ENCODE data around the gene SLC30A2.

The SLC30A2 gene

DNA sequence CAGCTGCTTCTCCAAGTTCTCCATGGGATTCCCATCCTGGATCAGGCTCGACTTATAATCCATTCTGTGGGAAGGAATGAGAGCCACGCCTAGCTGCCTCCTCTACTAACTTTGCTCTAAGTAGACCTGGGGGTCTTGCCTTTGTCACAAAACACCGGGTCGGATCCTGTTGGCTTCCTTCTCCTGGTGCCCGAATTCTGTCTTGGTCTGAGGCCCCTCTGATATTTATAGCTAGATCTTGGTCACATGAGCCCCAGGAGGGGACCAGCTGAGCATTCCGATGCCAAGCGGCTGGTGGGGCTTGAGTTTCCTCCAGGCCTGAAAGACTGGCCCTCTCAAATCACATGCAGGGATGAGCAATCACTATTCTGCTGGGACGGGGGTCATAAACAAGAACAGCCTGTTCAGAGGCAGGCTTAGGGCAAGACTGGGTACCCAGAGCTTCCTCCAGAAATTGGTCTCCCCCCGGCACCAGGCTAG lies 21.6 kb upstream of the SLC30A2 start, which contains the start of gene TRIM63:
Gene TRIM63, minus strand, starts transcription at position 199 of the 480 bp plus-strand sequence. Its CDS starts 136 bp downstream, at position 63.
- no peak within 1 kb of the TSS for H3K27ac ChIP-seq
- TF ChIP-seq ZFX (IDR thresholded peaks at IDR 0.05; ENCODE audit: borderline replicate concordance): no peak

DNA sequence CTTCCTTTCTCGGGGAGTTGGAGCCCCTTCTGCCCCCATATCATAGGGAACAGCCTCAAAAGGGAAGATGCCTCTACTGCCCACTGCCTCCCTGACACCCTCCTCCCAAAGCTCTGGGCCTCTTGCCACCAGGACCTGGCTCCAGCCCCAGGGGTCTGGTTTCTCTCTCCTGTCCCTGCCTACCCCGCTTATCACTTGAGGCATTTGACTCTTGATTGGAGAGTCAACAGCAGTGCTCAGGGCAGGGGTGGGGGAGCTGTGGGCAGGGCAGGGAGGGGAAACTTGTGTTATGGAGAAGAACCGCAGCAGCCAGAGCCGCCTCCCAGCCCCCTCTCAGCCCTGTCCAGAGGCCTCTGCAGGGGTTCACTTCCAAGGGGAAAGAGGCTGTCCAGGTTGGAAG lies 20.9 kb upstream of the SLC30A2 start:
- TF ChIP-seq ZFX (IDR thresholded peaks at IDR 0.05; ENCODE audit: borderline replicate concordance): no peak
- TF ChIP-seq, protein P1, sequence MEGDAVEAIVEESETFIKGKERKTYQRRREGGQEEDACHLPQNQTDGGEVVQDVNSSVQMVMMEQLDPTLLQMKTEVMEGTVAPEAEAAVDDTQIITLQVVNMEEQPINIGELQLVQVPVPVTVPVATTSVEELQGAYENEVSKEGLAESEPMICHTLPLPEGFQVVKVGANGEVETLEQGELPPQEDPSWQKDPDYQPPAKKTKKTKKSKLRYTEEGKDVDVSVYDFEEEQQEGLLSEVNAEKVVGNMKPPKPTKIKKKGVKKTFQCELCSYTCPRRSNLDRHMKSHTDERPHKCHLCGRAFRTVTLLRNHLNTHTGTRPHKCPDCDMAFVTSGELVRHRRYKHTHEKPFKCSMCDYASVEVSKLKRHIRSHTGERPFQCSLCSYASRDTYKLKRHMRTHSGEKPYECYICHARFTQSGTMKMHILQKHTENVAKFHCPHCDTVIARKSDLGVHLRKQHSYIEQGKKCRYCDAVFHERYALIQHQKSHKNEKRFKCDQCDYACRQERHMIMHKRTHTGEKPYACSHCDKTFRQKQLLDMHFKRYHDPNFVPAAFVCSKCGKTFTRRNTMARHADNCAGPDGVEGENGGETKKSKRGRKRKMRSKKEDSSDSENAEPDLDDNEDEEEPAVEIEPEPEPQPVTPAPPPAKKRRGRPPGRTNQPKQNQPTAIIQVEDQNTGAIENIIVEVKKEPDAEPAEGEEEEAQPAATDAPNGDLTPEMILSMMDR (IDR thresholded peaks at IDR 0.05): no peak
- H3K27ac ChIP-seq: no peak overlapping the region

DNA sequence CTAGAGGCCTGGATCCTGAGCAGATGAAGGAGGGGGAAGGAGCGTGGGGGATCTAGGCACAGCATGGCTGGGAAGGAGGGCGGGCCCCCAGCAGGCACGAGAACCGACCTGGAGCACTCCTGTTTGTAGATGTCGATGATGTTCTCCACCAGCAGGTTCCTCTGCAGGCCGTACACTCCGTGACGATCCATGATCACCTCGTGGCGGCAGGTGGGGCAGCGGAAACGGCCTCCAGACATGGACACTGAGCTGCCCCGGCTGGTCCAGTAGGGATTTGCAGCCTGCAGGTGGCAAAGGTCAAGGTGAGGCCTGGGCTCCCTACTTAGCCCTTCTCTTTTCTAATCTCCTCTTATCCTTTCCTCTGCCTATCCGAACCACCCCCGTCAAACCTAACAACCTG lies 20.2 kb upstream of the SLC30A2 start:
- TF ChIP-seq, protein P1 (IDR thresholded peaks at IDR 0.05): no peak
- TF ChIP-seq ZFX (IDR thresholded peaks at IDR 0.05; ENCODE audit: borderline replicate concordance): no peak
- H3K27ac ChIP-seq: no peak overlapping the region

DNA sequence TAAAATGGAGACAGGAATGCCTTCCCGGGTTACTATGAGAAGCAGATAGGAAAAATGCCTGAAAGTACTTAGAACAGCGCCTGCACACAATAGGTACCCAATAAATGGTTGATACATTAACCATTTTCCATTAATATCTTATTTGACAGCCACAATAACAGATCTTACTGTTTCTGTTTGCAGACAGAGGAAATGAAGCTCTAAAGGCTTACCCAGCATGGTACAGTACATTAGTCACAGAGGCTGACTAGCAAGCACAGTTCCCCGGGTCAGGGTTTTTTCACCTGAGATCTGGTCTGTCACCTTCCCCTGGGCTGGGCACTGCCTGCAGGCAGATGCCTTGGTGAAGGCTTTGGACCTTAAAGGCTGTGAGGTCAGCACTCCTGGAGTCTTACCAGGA lies 18.6 kb upstream of the SLC30A2 start:
- H3K27ac ChIP-seq: no peak overlapping the region
- TF ChIP-seq, protein P1 (IDR thresholded peaks at IDR 0.05): no peak
- no peak for TF ChIP-seq ZFX (IDR thresholded peaks at IDR 0.05; ENCODE audit: borderline replicate concordance)

DNA sequence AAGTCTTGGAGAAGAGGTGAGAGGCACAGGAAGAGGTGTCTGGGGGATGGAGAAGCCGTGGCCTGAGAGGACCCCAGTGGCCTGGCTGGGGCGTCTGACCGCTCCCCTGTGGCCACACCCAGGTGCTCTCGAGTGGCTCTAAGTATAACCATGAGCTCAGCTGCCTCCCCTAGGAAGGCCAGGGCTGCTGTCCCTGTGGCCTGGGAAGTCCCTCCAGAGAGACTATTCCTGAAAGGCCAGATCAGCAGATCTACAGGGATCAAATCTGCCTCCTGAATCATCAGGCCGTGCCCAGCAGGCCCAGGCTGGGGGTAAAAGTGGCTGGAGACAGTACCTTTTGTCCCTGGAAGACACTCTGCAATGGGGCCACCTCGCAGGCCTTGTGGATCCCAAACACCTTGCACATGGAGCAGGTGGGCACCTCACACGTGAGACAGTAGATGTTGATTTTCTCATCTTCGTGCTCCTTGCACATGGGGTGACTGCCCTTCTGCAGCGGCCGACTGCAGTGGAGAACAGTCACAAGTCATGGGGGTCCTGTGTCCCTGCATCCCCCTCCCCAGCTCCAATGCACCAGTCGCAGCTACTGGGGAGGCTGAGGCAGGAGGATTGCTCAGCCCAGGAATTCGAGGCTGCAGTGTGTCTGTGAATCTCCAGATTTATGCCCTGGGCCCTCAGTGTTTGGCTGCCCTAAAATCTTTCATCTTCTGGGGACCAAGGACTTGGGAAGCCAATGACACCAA lies 15.1 kb upstream of the SLC30A2 start:
- TF ChIP-seq, protein P1 (IDR thresholded peaks at IDR 0.05): no peak
- no peak for TF ChIP-seq ZFX (IDR thresholded peaks at IDR 0.05; ENCODE audit: borderline replicate concordance)
- no peak overlapping the region for H3K27ac ChIP-seq

DNA sequence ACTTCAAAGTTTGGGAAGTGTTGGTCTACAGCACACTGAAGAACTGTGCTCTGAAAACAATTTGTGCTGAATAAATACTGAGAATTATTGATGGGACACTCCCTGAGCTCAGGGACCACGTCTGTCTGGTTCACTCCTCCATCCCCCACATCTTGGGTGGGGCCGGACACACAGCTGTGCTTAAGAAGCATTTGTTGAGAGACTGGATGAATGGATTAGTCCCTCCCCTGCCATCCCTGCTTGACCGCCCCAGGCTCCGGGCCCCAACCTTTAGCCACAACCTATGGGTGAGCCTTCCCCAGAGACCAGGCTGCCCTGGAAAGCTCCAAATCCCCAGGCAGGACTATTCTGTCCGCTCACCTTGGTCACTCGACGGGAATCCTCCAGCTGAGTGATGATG lies 14.0 kb upstream of the SLC30A2 start:
- no peak for TF ChIP-seq ZFX (IDR thresholded peaks at IDR 0.05; ENCODE audit: borderline replicate concordance)
- TF ChIP-seq, protein P1 (IDR thresholded peaks at IDR 0.05): no peak

DNA sequence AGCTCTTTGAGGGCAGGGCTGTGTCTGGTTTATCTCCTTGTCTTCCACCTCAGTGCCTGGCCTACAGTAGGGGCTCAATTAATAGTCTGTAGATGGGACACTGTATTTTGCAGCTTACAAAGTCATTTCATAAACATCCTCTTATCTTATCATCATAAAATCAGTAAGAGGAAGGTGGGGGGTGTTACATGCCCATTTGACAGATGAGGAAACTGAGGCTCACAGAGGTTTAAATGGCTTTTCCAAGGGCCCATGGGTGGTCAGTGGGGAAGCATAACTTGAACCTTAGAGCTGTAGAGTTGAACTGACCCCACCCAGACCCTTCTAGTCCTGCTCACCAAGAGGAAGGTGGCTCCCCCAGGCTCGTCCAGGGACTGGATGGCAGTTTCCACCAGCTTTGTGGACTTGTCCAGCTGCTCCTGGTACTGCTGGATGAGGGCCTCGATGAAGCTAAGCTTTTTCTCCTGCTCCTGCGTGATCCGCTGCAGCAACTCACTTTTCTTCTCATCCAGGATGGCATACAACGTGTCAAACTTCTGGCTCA lies 12.2 kb upstream of the SLC30A2 start:
- H3K27ac ChIP-seq: no peak overlapping the region
- no peak for TF ChIP-seq ZFX (IDR thresholded peaks at IDR 0.05; ENCODE audit: borderline replicate concordance)
- TF ChIP-seq, protein P1 (IDR thresholded peaks at IDR 0.05): no peak

More for the DNA sequence above, 14.0 kb upstream of the SLC30A2 start:
- no peak overlapping the region for H3K27ac ChIP-seq

Measured in 22Rv1 (cell line).